Retina (tissue), 1 donor: ENCODE data around the gene AADAC.
"Not testable (repeated sequence)": the region's sequence is repeated elsewhere in the genome, so short reads cannot be mapped to it uniquely, and the experiment has no call there.

Source experiments
- DNase-seq: peaks from one replicate; pipeline ENCODE4 v3.0.0-alpha.2; 2016

AADAC gene, protein sequence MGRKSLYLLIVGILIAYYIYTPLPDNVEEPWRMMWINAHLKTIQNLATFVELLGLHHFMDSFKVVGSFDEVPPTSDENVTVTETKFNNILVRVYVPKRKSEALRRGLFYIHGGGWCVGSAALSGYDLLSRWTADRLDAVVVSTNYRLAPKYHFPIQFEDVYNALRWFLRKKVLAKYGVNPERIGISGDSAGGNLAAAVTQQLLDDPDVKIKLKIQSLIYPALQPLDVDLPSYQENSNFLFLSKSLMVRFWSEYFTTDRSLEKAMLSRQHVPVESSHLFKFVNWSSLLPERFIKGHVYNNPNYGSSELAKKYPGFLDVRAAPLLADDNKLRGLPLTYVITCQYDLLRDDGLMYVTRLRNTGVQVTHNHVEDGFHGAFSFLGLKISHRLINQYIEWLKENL

DNA sequence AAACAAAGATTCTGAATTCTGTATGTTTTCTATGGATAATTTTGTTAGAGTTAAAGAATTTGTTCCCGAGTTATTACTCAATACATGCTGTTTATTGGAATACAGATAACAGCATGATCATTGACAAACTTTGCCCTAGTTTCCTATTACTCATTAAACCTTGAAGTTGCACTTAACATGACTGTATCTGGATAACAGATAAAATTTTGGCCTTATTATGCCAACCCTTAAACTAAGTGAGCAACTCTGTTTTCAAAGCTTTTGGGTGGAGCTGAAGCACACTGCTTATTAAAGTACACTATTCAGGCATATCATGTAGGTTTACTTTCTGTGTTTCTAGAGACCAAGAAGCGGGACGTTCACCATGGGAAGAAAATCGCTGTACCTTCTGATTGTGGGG, at the start of gene AADAC:
AADAC (plus strand) TSS at position 318 of the 400 bp plus-strand sequence; CDS start at position 365, 47 bp downstream.
- DNase-seq = no peak

DNA sequence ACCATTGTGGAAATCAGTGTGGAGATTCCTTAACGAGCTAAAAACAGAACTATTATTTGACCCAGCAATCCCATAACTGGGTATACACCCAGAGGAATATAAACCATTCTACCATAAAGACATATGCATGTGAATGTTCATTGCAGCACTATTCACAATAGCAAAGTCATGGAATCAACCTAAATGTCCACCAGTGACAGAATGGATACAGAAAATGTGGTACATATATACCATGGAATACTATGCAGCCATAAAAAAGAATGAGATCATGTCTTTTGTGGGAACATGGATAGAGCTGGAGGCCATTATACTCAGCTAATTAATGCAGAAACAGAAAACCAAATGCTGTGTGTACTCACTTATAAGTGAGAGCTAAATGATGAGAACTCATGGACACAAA, 49.2 kb upstream of the AADAC start:
- DNase-seq = not testable (repeated sequence)

DNA sequence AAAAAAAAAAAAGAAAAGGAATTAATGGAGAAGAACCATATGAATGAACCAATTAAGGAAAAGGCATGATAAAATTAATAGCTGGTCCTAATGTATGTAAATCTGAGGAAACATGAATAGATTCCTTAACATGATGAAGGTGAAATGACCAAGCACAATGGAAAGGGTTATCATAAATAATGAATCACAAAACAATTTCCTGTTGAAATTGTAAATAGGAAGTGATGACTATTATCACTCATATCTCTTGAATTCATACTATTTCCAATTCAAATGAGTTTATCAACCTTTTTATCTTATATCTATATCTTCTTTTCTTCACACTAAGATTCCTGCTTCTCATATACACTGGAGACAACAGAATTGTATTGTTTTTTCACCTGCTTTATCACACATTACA, 48.2 kb upstream of the AADAC start:
- no peak for DNase-seq

DNA sequence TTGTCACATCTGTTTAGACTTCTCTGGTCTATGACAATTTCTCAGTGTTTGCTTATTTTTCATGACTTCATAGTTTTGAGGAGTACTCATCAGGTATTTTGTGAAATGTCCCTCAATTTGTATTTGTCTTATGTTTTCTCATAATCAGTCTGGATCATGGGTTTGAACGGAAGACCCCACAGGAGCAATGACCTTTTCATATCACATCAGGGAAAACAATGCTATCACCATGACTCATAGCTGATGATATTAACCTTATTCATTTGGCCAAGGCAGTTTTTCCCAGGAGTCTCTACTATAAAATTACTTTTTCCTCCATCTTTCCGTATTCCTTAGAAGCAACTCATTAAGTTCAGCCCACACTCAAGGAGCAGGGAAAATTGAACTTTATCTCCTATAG, 47.5 kb upstream of the AADAC start:
- DNase-seq = no peak

DNA sequence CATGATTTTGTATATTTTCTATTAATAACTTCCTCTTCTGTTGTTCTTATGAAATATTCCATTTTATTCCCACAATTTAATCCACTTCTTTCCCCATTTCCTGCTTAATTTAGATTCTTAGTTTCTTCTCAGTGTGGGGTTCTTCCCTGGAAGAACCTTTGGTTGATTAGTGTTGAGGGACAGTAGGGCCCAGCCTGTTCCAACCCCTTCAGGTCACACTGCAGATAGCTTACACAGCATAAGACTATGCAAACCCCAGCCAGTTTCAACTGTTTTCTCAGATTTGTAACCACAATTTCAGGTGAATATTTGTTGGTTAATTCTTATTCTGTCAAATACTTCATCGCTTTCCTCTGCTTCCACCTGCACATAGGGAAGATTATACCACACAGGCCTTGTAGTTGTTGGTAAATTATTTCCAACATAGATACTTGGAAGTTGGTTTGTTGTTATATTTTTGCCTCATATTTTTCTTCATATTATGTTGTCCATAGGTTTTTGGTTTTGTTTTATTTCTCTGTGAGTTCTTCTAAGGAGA, 45.5 kb upstream of the AADAC start:
- no peak for DNase-seq

DNA sequence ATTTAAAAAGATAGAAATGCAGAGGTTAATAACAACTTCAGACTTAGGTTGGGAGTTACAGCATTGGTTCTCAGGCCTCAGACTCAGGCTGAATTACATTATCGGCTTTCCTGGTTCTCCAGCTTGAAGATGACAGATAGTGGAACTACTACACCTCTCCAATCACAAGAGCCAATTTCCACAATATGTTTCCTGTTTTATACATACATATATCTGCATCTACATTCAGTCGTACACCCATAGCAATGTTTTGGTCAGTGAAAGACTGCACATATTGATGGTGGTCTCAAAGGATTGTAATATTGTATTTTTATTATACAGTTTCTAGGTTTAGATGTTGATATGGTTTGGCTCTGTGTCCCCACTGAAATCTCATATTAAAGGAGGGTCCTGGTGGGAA, 44.7 kb upstream of the AADAC start:
- no peak for DNase-seq

DNA sequence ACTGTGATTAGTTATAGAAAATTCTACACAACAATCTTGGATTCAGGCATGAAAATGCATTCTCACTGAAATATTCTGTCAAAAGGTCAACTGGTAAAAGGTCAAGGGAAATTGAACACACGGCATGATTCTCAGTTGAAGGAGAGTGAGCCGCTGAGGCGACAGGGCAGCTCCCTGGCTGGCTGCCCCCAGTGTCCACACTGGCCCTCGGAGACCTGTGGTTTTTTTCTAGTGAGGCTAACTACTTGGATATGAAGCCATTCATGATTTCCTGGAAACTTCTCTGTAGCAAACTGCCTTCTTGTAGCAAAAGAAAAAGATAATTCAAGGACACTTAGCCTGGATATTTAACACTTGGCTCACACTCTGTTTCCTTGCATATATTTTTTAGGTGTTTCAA, 43.0 kb upstream of the AADAC start:
- DNase-seq = no peak

DNA sequence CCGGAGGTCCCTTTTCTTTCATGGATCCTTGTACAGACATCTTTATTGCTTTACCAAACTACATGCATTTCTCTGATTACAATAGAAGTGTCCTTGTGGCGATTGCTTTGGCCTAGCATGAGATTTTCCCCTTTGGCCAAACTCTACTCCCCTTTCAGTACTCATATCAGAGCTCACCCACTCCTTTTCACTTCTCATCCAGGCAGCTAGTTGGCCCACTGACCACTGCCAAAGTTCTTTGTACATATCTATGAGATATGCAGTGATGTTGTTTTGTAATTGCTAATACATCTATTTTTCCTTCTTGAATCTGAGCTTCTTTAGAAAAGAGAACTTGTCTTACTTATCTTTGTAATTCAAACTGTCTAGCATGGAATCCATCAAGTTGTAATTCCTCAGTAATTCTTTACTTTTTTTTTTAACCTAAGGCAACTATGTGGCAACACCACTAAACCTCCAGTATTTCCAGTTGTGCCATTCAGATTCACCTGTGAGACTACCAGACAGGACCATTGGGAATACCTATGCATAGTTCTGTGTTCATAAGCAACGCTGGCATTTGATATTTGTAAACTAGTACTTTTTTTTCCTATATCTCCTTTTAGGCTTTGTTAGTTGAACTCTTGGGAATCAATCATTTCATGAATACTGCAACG, 41.0 kb upstream of the AADAC start:
- DNase-seq = no peak

DNA sequence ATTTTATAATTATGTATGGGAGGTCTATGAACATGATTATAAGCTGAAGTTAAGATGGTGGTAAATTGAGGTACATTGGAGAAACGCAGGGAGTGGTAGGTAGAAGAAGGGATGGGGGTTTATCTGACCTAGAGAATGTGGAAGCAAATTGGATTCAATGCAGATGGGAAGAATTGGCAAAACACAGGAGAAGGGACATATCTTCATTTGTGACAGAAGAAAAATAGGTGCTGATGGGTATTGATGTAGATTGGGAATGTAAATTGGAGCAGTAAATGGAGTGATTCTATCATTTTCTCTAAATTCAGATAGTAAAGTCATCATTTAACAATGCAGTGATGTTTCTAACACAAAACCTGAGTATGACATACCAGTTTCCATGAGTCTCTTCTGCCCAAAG, 39.7 kb upstream of the AADAC start:
- no peak for DNase-seq

DNA sequence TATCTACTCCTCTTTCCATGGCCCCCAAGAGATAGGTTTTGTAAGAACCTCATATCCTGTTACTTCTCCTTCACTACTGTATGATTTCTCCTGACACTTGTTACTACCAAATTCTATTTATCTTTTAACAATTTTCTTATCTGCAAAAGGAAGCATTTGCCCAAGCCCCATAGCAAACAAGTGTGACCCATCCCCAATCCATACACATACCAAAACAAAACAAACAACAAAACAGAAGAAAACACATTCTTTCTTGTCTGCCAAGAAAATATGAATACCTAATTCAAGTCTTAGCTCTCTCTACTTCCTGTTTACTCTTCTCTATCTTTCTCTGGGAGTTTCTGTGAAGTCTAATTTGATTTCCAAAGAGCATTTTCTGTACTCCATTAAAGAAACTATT, 39.0 kb upstream of the AADAC start:
- no peak for DNase-seq

DNA sequence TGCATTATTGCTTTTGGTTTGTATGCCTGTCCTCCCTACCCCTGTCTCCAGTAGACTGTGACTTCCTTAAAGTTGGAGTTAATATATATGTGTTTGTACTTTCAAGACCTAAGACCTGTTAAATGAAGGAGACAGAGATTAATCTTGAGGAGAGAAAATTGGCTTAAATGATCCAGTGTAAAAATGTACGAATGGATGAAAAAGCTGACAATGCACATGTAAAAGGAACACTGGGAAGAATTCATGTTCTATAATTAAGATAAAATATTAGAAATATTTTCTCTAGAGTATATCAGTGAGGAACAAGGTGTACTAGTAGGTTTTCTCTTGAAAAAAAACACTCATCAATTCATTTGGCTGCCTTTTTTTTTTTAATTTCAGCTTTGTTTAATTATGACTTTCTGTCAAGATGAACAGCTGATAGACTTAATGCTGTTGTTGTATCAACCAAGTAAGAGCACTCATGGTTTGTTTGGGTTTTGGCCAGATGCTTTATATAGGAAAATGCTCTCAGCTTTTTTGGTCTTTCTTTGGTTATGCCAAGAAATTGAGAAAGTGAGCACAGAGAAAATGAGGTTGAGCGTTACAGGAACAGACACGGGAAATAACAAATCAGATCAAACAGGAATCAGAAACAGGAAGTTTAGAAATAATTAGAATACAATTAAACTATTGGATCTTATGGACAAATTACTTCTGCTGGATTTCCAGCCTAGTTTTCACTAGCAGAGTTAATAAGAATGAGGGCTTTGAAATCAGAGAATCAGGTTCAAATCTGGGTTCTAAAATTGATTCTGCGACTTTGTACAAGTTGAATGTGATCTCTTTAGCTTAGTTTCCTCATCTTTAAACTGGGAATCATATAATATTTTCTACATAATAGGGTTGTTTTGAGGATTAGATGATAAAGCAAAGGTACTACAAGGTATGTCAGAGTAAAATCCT, 38.3 kb upstream of the AADAC start:
- DNase-seq = no peak

DNA sequence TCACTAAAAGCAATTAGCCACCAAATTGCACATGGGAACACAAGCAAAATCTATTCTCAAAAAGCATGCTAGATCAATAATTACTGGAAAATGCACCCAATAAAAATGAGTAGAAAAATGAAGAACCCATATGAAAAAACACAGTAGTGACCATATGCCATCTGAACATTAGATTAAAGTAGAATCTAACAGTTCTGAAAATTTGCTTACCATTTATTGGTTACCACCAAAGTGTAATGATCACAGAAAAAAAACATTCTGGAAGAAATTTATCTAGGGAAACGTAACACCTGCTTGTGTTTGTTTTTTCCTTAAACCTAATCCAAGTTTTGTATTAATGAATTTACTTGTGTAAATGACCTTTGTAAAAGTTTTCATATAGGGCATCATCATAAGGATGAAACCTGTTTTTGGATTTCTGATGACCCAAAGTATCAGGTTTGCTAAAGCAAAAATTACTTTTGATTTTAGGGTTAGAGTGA, 37.6 kb upstream of the AADAC start:
- DNase-seq = no peak

DNA sequence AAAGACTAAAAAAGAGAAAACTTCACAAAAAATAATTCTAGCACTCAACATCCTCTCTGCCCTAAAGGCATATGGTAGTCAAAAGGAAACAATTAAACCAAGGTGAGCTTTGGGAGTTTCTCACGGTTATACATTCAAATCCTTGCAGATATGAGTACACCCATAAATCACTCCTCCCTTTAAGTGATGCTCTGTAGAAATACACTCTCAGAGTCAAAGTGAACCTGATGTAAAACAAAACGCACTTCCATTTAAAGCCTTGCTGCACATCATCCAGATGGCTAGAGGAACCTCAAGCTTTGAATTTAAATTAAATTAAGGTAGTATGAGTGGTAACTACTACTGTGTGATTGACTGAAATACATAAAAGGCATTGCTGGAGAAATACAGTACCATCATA, 36.0 kb upstream of the AADAC start:
- DNase-seq = no peak

DNA sequence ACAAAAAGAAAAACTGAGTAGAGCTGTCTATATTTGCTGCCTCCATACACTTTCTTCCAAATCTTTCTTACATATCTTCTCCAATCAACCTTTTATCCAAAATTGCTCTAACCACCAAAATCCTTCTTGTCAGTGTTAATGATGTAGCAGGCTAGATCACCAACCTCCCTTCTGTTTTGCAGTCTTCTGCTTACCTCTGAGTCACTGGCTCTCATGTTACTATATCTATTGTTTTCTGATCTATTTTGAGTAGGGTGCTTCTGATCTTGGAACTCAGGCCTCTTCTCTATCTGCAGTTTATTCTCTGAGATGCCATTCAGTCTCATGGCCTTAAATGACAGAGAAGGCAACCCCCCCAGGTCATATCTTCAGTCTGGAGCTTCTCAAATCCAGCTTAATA, 26.3 kb upstream of the AADAC start:
- no peak for DNase-seq

DNA sequence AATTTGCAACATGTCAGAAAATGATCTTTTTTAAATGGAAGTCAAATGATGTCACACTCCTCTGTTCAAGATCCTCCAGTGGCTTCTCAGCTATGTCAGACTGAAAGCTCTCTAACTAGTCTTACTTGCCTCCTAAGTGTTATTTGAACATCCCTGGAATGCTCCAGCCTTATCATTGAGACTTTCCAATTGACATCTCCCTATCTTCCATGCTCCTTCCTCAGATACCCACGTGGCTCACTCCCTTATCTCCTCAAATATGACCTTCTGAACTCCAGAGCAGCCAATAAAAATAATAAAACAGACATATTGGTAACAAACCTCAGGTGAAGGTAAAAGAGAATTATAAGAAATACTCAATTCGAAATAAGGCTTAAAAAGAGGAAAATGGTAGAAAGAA, 25.5 kb upstream of the AADAC start:
- no peak for DNase-seq

DNA sequence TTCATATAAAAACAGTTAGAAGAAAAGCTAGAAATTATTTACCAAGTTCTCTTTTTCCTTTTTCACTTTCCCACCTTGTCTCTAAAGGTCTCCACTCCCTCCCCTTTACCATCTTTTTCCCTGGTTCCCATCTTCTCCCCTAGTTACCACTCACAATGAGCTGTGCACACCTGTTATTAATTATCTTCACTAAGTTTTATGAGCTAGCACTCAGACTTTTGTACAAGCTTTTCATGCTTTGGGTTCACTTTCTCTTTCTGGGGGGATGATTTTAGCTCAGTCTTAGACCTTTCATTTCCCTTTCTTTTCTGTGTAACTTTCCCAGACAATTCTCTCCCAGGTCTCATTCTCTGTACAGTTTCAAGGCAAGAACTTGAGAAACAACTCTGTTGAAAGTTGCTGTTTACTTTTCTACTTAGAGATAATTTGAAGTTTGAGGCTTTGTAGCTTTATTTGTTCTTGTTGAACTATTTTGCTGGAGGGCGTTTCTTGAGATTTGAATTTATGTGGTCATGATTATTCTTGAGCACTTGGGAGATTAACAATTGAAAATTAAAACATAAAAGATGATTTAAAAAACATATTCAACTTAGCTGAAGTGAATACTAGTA, 24.0 kb upstream of the AADAC start:
- no peak for DNase-seq

DNA sequence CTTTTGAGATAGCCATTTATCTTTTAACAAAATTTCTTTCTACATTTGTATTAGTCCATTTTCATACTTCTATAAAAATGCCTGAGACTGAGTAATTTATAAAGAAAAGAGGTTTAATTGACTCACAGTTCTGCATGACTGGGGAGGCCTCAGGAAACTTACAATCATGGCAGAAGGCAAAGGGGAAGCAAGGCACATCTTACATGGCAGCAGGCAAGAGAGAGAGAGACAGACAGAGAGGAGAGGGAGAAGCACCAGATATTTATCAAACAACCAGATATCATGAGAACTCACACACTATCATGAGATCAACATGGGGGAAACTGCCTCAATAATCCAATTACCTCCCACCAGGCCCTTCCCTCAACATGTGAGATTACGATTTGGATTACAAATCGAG, 23.2 kb upstream of the AADAC start:
- DNase-seq = not testable (repeated sequence)

DNA sequence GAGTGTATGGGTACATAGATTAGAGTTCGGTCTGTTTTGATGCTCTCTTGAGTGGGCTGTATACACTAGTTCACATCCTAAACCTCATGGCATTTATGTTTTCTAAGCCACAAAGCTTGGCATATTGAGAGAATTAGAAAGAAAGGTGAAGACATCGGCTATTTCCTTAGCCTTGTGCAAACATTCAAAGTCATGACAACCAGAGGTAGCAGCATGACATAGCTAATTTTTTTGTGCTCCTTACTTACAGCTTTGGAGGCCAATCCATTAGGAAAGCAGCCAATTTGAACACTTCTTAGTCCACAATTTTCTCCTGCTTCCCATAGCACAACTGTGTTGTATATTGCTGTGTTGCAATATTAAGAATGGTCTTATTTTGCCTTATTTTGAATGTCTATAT, 21.5 kb upstream of the AADAC start:
- DNase-seq = no peak

DNA sequence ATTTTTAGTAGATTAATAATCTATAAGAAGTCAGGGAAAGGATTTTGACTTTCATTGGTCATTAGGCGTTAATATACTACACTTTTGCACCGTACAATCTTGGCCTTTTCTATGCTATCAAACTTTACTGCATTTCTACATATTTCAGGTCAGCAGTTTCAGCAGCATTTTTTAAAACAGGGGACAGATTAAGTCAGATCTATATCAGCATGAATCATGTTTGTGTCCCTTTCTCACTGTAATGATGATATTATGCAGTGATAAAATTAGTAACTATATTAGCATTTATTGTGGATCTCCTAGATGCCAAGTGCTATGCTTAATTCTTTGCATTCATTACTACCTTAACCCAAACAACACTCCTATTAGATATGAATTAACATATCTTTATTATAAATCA, 20.3 kb upstream of the AADAC start:
- no peak for DNase-seq

DNA sequence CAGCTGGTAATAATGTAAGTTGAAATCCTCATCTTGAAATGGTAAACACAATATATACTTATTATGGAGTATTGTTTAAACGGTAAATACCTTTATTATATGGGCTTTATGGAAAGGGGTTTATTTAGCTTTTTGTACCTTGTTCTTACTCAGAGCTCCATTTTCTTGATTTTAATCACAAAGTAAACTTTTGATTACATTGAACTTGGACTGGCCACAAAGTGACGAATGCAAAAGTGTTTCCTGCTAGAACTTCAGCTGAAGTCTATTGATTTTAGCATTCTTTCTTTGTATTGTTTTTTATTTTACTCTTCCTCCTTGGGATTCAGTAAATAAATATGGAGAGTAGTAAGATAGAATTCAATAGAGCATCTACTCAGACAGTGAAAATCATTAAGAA, 19.8 kb upstream of the AADAC start:
- no peak for DNase-seq

DNA sequence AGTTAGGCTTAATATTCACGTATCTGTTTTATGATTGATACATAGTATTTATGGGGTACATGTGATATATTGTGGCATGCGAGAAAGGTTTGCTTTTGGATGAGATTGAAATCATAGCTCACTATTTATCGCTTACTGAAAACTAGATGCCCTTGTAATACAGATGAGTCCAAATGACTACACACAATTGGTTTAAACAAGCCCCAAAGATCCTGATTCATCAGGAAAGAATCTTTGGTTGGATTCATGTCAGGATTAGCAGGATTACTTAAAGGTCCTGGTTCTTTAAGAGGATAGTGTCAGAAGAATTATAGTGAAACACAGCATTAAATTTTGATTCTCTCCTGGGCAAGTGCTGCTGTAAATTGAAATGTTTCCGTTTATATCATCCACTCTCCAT, 18.6 kb upstream of the AADAC start:
- no peak for DNase-seq

DNA sequence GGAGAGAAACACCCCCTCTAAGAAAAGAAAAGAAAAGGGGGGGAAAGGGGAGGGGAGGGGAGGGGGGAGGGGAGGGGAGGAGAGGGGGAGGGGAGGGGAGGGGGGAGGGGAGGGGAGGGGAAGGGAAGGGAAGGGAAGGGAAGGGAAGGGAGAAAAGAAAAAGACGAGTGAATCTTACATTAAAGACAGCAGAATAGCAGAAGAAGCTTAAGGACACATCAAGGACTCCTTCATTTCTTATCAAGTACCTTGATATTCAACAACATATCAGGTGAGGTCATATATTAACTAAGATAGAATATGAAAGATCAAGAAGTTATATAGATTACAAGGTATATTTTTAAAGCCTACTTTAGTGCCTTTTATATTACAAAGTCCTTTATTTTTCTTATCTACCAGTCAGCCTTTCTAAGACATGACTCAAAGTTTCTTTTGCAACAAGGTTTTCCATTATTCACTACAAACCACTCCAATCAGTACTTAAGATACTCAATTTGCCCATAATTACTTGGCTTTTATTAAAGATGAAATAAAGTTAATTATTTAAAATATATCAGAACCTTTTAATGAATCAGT, 17.7 kb upstream of the AADAC start:
- no peak for DNase-seq
